T-cell (primary cell): ENCODE data around the gene OR2A12. TPM values are rescaled to one million over a fixed set of nuclear protein-coding genes. Genes with fewer than 3 reads are reported as not detected.

ENCODE experiments used
- ATAC-seq, 4 experiments: fragments of 200-7000 bp in 3 of 4; fragments of 150-1000 bp in 1 of 4; cut with Tn5 transposase; replicated peaks in 1 of 4; 1 replicate in 3 of 4; 2 replicates in 1 of 4; pipeline ENCODE4 v1.10.0; 2021; ENCODE audit warnings: moderate library complexity in 3 of 4, mild to moderate bottlenecking in 2 of 4, moderate number of reproducible peaks in 1 of 4
- CTCF ChIA-PET, 2 donors: fragments of 300-600 bp; sonication (Branson Sonifier 250); formaldehyde crosslinking; loops; one replicate each; lab custom pipeline; 2022; ENCODE audit warnings: antibody characterized with exemption in 2 of 2; lab: Charles Lee
- POLR2A ChIA-PET, 2 donors: fragments of 300-600 bp; sonication (Branson Sonifier 250); formaldehyde crosslinking; loops; one replicate each; lab custom pipeline; 2022; ENCODE audit warnings: antibody characterized with exemption in 2 of 2; lab: Charles Lee
- DNase-seq, 35 experiments: peaks; one replicate each; pipeline versions ENCODE4 v3.0.0 to v3.0.0-alpha.2; 2013 to 2023
- H3K27ac ChIP-seq: one replicate; pipeline ENCODE4 v1.5.1; 2013; ENCODE audit warnings: low read length
- H3K27me3 ChIP-seq, 2 experiments: replicated peaks in 1 of 2; 1 replicate in 1 of 2; 2 replicates in 1 of 2; pipeline versions ENCODE4 v1.6.1 to v1.7.0; 2013; ENCODE audit warnings: low read length in 1 of 2, mixed read lengths in 1 of 2; ENCODE audit not compliant: control insufficient read depth in 2 of 2, insufficient read depth in 2 of 2; ENCODE audit errors: extremely low read depth in 1 of 2
- H3K36me3 ChIP-seq, 2 donors: 1 replicate in 1 of 2; 2 replicates in 1 of 2; pipeline versions ENCODE4 v1.6.1 to v1.7.0; 2013; ENCODE audit warnings: low read length in 1 of 2; ENCODE audit not compliant: control insufficient read depth in 2 of 2, insufficient read depth in 1 of 2; ENCODE audit errors: extremely low read depth in 1 of 2
- H3K4me1 ChIP-seq, 2 experiments: 1 replicate in 1 of 2; 2 replicates in 1 of 2; pipeline versions ENCODE4 v1.6.1 to v1.7.0; 2013; ENCODE audit warnings: low read length in 2 of 2, mixed read lengths in 1 of 2; ENCODE audit not compliant: insufficient read depth in 2 of 2, control insufficient read depth in 1 of 2; ENCODE audit errors: extremely low read depth in 1 of 2
- H3K4me3 ChIP-seq, 2 donors: 1 replicate in 1 of 2; 2 replicates in 1 of 2; pipeline versions ENCODE4 v1.5.1 to v1.7.0; 2013; ENCODE audit warnings: mild to moderate bottlenecking in 2 of 2, low read length in 1 of 2, moderate library complexity in 1 of 2; ENCODE audit not compliant: control insufficient read depth in 1 of 2; ENCODE audit errors: extremely low read depth in 1 of 2
- H3K9me3 ChIP-seq: 2 replicates; pipeline ENCODE4 v1.7.0; 2013
- H3K27ac Mint-ChIP-seq, 2 donors: one replicate each; pipeline ENCODE4 v1.8.0; 2020 to 2021; ENCODE audit warnings: mild to moderate bottlenecking in 2 of 2, mixed read lengths in 2 of 2
- H3K27me3 Mint-ChIP-seq, 2 donors: one replicate each; pipeline ENCODE4 v1.8.0; 2021 to 2022; ENCODE audit warnings: mixed read lengths in 2 of 2
- H3K36me3 Mint-ChIP-seq: one replicate; pipeline ENCODE4 v1.8.0; 2021; ENCODE audit warnings: mixed read lengths
- H3K4me1 Mint-ChIP-seq, 3 donors: one replicate each; pipeline ENCODE4 v1.8.0; 2020 to 2022; ENCODE audit warnings: mixed read lengths in 3 of 3, mild to moderate bottlenecking in 1 of 3
- H3K4me3 Mint-ChIP-seq, 3 donors: one replicate each; pipeline ENCODE4 v1.8.0; 2020 to 2022; ENCODE audit warnings: mild to moderate bottlenecking in 3 of 3, mixed read lengths in 3 of 3, moderate library complexity in 3 of 3
- H3K9me3 Mint-ChIP-seq, 3 donors: one replicate each; pipeline ENCODE4 v1.8.0; 2020 to 2022; ENCODE audit warnings: mixed read lengths in 3 of 3
- WGBS: methylation state at CpG from one replicate; pipeline ENCODE4 v1.1.5; 2013; ENCODE audit warnings: missing lambda C conversion rate; ENCODE audit not compliant: insufficient coverage; 5-methylcytosine and 5-hydroxymethylcytosine counted together
- total RNA-seq, 35 experiments: library from RNA in 6 of 35; stranded (reverse) in 6 of 35; fragments of 120-200 nt in 1 of 35; gene quantifications; one replicate each; pipeline versions ENCODE4 v1.2.1 to v1.2.4 and lab custom pipeline; 2013 to 2026

OR2A12 gene
- total RNA-seq, 5 donors from 2014 or later (not counting 1 experiment from before 2014, with no cell fraction given), result not detected

GRCh38 chr7:144105211-144105610 is 19.1 kb downstream of the OR2A12 start:
- Mint-ChIP-seq H3K27me3 (peaks cover 6 to 7% of the 10 kb centered on the region in 2 donors), H3K36me3 (no peaks in the 10 kb centered on the region), H3K4me1 (peaks cover 6 to 12% (median 10%) of the 10 kb centered on the region in 3 donors), H3K27ac (no peak overlapping the region), H3K9me3 (no peaks in the 10 kb centered on the region), H3K4me3 (no peak overlapping the region)
- Histone ChIP-seq H3K27ac (no peak overlapping the region), H3K9me3 (no peaks in the 10 kb centered on the region), H3K4me1 (peaks cover 0 to 6% of the 10 kb centered on the region in 2 experiments), H3K27me3 (no peaks in the 10 kb centered on the region), H3K4me3 (no peak overlapping the region), H3K36me3 (no peaks in the 10 kb centered on the region)
- ATAC-seq (no peak), DNase-seq (no peak)
- CTCF ChIA-PET, result interaction anchor here in 1 of 2 donors (0.9 kb wide), 1 partner anchor 23 kb away, joined by 3 read pairs; no protein-coding TSS in a partner anchor
- POLR2A ChIA-PET, result no interaction called here

- Mint-ChIP-seq H3K4me1 (no peaks in the 10 kb centered on the region), H3K27ac (no peak within 1 kb of the TSS), H3K9me3 (no peaks in the 10 kb centered on the region), H3K4me3 (no peak within 1 kb of the TSS), H3K27me3 (peaks cover 6 to 19% of the 10 kb centered on the region in 2 donors), H3K36me3 (no peaks in the 10 kb centered on the region)
- H3K9me3 ChIP-seq, result no peaks in the 10 kb centered on the region
- H3K27ac ChIP-seq, result no peak within 1 kb of the TSS
- no peak within 1 kb of the TSS for H3K4me3 ChIP-seq
- CTCF ChIA-PET, result no interaction called here
- no peaks in the 10 kb centered on the region for H3K27me3 ChIP-seq
- no peaks in the 10 kb centered on the region for H3K36me3 ChIP-seq
- POLR2A ChIA-PET, result no interaction called here
- ATAC-seq (no peak), DNase-seq (no peak)
- H3K4me1 ChIP-seq, result no peaks in the 10 kb centered on the region
- WGBS, result no CpG with 5 or more reads among the region's 2 CpGs
Observed at GRCh38 chr7:144109283-144109682, 23.2 kb downstream of the OR2A12 start, which contains the start of gene OR2A2. OR2A2 (plus strand) TSS chr7:144109583; CDS start chr7:144109583, 0 bp downstream.

- 81% methylated on average over 3 of the region's 5 CpGs for WGBS
- DNase-seq, result no peak
Observed at GRCh38 chr7:144110272-144110671, 24.2 kb downstream of the OR2A12 start.

GRCh38 chr7:144113651-144114050 is 27.6 kb downstream of the OR2A12 start:
- Mint-ChIP-seq H3K9me3 (no peaks in the 10 kb centered on the region), H3K27me3 (peaks cover 8 to 17% of the 10 kb centered on the region in 2 donors), H3K4me1 (no peaks in the 10 kb centered on the region), H3K4me3 (no peak overlapping the region), H3K36me3 (no peaks in the 10 kb centered on the region), H3K27ac (no peak overlapping the region)
- ChIA-PET POLR2A (no interaction called here), CTCF (interaction anchor here in 1 of 2 donors (1.2 kb wide), 1 partner anchor 14 kb away, joined by 4 read pairs; no protein-coding TSS in a partner anchor)
- no CpG with 5 or more reads among the region's 1 CpG for WGBS
- Histone ChIP-seq H3K27ac (no peak overlapping the region), H3K9me3 (no peaks in the 10 kb centered on the region), H3K4me3 (no peak overlapping the region), H3K36me3 (no peaks in the 10 kb centered on the region), H3K27me3 (peaks cover 0 to 5% of the 10 kb centered on the region in 2 experiments), H3K4me1 (no peaks in the 10 kb centered on the region)
- DNase-seq (no peak), ATAC-seq (no peak)

More at GRCh38 chr7:144110272-144110671, 24.2 kb downstream of the OR2A12 start:
- POLR2A ChIA-PET, result no interaction called here
- no peaks in the 10 kb centered on the region for H3K36me3 ChIP-seq
- no peak overlapping the region for H3K4me3 ChIP-seq
- ATAC-seq, result no peak
- no peaks in the 10 kb centered on the region for H3K4me1 ChIP-seq
- H3K4me3 Mint-ChIP-seq, result no peak overlapping the region
- no peaks in the 10 kb centered on the region for H3K4me1 Mint-ChIP-seq
- peaks cover 6 to 19% of the 10 kb centered on the region in 2 donors for H3K27me3 Mint-ChIP-seq
- H3K27ac ChIP-seq, result no peak overlapping the region
- no peaks in the 10 kb centered on the region for H3K27me3 ChIP-seq
- H3K36me3 Mint-ChIP-seq, result no peaks in the 10 kb centered on the region
- H3K9me3 ChIP-seq, result no peaks in the 10 kb centered on the region
- no peaks in the 10 kb centered on the region for H3K9me3 Mint-ChIP-seq
- CTCF ChIA-PET, result no interaction called here
- no peak overlapping the region for H3K27ac Mint-ChIP-seq

- peaks cover 8 to 12% of the 10 kb centered on the region in 2 donors for H3K27me3 Mint-ChIP-seq
- peaks cover 0 to 7% of the 10 kb centered on the region in 2 experiments for H3K27me3 ChIP-seq
- ChIA-PET POLR2A (no interaction called here), CTCF (no interaction called here)
- H3K4me3 Mint-ChIP-seq, result no peak overlapping the region
- H3K9me3 Mint-ChIP-seq, result no peaks in the 10 kb centered on the region
- 55% methylated on average over 3 of the region's 8 CpGs for WGBS
- no peaks in the 10 kb centered on the region for H3K4me1 Mint-ChIP-seq
- no peaks in the 10 kb centered on the region for H3K4me1 ChIP-seq
- ATAC-seq (no peak), DNase-seq (no peak)
- no peak overlapping the region for H3K4me3 ChIP-seq
- no peaks in the 10 kb centered on the region for H3K36me3 ChIP-seq
- H3K36me3 Mint-ChIP-seq, result no peaks in the 10 kb centered on the region
- H3K27ac ChIP-seq, result no peak overlapping the region
- H3K9me3 ChIP-seq, result no peaks in the 10 kb centered on the region
- no peak overlapping the region for H3K27ac Mint-ChIP-seq
Observed at GRCh38 chr7:144118341-144118740, 32.3 kb downstream of the OR2A12 start.

GRCh38 chr7:144122876-144123275 is 36.8 kb downstream of the OR2A12 start, which contains the start of gene OR2A14:
OR2A14 (plus strand) TSS chr7:144123176; CDS start chr7:144129113, 5,937 bp downstream.
- no CpG with 5 or more reads among the region's 1 CpG for WGBS
- H3K27me3 Mint-ChIP-seq, result peaks cover 3 to 12% of the 10 kb centered on the region in 2 donors
- POLR2A ChIA-PET, result no interaction called here

More at GRCh38 chr7:144122876-144123275, 36.8 kb downstream of the OR2A12 start, which contains the start of gene OR2A14:
- Mint-ChIP-seq H3K9me3 (no peaks in the 10 kb centered on the region), H3K27ac (no peak within 1 kb of the TSS), H3K4me1 (no peaks in the 10 kb centered on the region), H3K36me3 (no peaks in the 10 kb centered on the region), H3K4me3 (no peak within 1 kb of the TSS)
- no peaks in the 10 kb centered on the region for H3K36me3 ChIP-seq
- H3K27ac ChIP-seq, result no peak within 1 kb of the TSS
- no peak within 1 kb of the TSS for H3K4me3 ChIP-seq
- H3K27me3 ChIP-seq, result peaks cover 0 to 7% of the 10 kb centered on the region in 2 experiments
- CTCF ChIA-PET, result no interaction called here
- ATAC-seq, result no peak
- no peak for DNase-seq
- no peaks in the 10 kb centered on the region for H3K9me3 ChIP-seq
- no peaks in the 10 kb centered on the region for H3K4me1 ChIP-seq
